GM21619 (cell line): Measurements from ENCODE around the gene MAN1B1.

Experiments used
- ATAC-seq: cut with Tn5 transposase; IDR thresholded peaks from one replicate; pipeline ENCODE4 v1.9.1; 2021; ENCODE audit not compliant: unreplicated experiment

Gene MAN1B1

DNA sequence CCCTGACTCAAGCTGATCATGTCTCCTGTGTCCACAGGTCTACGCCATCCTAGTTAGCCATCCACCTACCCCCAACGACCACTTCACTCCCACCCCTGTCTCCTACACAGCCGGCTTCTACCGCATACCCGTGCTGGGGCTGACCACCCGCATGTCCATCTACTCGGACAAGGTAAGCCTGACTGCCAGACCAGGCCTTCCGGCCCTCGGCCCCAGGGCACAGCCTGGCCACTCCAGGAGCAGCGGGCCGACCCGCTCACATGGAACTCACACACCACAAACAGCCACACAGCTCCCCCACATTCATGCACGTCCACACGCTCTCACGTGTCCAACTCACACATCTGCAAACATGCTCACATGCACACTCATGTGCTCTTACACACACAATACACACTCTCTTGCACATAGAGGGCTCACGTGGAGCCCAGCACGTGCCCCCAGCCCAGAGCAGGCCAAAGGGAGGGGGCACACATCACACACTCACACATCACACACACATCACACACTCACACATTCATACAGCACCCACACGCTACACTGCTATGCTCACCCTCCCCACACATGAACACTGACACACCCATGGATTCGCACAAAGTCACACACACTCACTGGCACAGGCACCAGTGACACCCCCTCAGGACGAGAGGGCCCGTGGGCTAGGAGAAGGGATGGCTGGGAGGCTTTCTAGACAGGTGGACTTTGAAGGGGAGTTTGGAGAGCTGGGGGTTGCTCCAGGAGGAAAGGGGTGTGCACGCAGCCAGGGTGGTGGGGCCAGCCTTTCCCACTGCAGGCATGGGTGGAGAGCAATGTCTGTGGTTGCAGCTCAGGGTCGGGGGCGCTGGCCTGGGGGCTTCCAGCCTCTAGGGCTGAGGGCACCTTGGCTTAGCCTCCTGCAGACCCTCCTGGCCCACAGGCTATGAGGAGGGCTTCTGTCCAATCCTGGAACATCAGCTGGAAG is 55.5 kb downstream of the MAN1B1 start:
- no peak for ATAC-seq

DNA sequence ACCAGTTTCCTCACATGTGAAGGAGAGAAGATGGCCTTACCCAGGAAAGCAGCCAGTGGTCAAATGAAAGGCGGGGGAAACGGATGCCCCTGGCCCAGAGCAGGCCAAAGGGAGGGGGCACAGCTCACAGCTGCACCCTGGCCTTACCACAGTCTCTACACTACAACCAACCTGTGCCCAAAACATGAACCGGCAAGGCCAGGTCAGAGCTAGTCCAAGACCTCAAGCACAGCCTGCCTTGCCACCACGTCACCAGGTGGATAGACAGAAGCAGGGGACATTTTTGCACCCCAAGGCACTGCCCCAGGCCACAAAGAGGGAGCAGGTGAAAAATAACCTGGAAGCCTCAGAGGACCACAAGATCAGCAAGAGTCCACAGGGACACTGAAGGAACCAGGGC is 56.7 kb downstream of the MAN1B1 start:
- no peak for ATAC-seq

GRCh38 chr9:137145731-137146526 is 59.1 kb downstream of the MAN1B1 start:
- no peak for ATAC-seq

GRCh38 chr9:137146527-137146918 is 59.7 kb downstream of the MAN1B1 start:
- no peak for ATAC-seq

DNA sequence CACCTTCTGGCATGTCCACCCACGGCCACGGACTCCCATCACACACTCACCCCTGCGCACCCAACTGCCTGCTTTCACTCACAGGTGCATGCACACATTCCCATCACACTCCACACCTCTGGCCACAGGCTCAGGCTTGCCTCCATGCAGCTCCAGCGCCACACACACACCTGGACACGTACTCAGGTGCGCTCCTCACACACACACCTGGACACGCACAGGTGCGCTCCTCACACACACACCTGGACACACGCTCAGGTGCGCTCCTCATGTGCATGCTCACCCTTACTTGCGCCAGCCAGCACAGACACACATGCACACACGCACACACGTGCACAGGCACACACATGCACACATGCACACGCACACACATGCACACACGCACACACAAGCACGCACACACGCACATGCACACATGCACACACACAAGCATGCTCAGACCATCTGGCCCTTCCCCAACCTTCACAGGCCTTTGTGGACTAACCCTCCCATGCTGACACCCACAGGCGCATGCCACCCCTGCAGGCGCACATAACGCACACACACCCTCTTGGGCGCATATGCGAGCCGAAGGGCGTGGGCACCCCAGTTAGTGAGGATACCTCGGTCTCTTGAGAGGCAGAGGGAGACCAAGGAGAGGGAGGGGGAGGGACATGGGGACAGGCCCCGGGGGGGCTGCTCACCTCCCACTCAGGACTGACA is 60.5 kb downstream of the MAN1B1 start:
- ATAC-seq = no peak

DNA sequence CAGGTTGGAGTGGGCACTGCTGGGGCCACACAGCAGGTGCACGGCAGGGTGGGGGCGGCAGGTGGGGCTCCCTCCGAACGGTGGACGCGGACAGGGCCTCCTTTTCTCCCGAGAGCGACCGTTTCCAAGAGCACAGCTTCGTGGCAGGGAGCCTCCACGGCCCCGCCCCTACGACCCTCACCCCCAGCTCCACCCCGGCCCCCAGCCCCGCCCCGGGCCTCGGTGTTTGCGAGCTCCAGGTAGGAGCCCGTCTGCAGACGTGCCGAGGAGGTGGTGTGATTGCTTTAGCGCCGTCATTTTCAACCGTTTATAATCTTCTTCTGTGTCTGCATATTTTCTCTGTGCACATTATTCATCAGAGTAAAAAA is 61.0 kb downstream of the MAN1B1 start:
- ATAC-seq = no peak

GRCh38 chr9:137148242-137148641 is 61.5 kb downstream of the MAN1B1 start:
- no peak for ATAC-seq

DNA sequence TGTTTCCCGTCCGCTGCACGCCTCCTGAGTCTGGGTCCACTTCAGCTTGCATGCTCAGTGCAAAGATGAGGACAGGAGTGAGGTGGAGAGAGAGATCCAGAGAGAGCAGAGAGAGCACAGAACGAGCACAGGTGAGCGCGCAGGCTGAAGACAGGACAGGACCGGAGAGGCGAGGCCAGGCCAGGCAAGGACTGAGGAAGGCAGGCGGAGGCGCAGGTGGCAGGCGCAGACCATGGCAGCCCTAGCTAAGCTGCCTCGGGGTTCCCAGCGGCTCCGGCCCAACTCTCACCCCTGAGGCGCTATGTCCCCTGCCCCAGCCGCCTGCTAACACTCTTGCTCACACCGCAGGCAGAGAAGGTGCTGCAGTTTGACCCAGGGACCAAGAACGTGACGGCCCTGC is 61.9 kb downstream of the MAN1B1 start:
- no peak for ATAC-seq

GRCh38 chr9:137149363-137149762 is 62.6 kb downstream of the MAN1B1 start:
- ATAC-seq = no peak

GRCh38 chr9:137149942-137150616 is 63.3 kb downstream of the MAN1B1 start:
- peak; percentile 24 for ATAC-seq

DNA sequence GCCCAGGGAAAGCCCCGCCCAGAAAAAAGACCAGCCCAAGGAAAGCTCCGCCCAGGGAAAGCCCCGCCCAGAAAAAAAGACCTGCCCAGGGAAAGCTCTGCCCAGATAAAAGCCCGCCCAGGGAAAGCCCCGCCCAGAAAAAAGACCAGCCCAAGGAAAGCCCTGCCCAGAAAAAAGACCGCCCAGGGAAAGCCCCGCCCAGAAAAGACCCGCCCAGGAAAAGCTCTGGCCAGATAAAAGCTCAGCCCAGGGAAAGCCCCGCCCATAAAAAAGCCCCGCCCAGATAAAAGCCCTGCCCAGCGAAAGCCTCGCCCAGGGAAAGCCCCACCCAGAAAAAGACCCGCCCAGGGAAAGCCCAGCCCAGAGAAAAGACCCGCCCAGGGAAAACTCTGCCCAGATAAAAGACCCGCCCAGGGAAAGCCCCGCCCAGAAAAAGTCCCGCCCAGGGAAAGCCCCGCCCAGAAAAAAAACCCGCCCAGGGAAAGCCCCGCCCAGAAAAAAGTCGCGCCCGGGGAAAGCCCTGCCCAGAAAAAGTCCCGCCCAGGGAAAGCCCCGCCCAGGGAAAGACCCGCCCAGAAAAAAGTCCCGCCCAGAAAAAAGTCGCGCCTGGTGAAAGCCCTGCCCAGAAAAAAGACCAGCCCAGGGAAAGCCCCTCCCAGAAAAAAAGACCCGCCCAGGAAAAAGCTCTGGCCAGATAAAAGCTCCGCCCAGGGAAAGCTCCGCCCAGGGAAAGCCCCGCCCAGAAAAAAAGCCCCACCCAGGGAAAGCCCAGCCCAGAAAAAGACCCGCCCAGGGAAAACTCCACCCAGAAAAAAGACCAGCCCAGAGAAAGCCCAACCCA is 64.1 kb downstream of the MAN1B1 start:
- ATAC-seq = peak; percentile 46

DNA sequence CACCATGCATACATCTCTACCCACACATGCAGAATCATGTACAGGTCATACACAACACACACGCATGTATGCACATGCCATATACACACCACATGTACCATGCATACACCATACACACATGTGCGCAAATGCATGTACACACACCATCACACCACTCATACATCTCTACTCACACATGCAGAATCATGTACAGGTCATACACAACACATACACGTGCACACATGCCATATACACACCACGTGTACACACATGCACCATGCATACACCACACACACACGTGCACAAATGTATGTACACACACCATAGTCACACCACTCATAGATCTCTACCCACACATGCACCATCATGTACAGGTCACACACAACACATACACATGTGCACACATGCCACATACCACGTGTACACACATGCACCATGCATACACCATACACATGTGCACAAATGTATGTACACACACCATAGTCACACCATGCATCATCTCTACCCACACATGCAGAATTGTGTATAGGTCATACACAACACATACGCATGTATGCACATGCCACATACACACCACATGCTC is 66.1 kb downstream of the MAN1B1 start:
- ATAC-seq = no peak

DNA sequence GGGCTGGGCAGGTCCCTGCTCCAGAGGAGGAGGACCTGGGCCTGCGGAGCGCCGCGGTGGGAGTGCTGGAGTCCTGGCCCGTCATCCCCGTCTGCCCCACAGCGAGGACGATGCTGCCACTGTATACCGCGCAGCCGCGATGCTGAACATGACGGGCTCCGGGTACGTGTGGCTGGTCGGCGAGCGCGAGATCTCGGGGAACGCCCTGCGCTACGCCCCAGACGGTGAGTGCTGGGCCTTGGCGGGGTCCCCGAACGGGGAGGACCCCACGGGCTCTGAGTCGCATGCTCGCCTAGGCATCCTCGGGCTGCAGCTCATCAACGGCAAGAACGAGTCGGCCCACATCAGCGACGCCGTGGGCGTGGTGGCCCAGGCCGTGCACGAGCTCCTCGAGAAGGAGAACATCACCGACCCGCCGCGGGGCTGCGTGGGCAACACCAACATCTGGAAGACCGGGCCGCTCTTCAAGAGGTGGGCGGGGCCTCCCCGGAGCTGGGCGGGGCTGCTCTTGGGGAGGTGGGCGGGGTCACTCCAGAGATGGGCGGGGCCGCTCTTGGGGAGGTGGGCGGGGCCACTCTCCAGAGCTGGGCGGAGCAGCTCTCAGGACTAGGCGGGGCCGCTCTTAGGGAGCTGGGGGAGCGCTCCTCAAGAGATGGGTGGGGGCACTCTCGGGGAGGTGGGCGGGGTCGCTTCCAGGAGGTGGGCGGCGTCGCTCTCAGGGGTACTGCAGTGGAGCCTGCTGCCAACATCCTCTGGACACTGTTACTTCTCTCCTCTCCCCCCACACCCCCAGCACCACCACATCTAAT is 70.0 kb downstream of the MAN1B1 start:
- ATAC-seq = no peak

GRCh38 chr9:137157618-137158415 is 71.0 kb downstream of the MAN1B1 start:
- ATAC-seq = no peak

GRCh38 chr9:137158625-137159024 is 71.8 kb downstream of the MAN1B1 start:
- no peak for ATAC-seq
